ENCODE data around the gene SH3PXD2A. TPM values are rescaled to one million over a fixed set of nuclear protein-coding genes. Genes with fewer than 3 reads are reported as not detected.
"Not testable (repeated sequence)": the region's sequence is repeated elsewhere in the genome, so short reads cannot be mapped to it uniquely, and the experiment has no call there.

Gene SH3PXD2A
- total RNA-seq, 1 experiment from 2014 or later = 13.4 TPM

DNA sequence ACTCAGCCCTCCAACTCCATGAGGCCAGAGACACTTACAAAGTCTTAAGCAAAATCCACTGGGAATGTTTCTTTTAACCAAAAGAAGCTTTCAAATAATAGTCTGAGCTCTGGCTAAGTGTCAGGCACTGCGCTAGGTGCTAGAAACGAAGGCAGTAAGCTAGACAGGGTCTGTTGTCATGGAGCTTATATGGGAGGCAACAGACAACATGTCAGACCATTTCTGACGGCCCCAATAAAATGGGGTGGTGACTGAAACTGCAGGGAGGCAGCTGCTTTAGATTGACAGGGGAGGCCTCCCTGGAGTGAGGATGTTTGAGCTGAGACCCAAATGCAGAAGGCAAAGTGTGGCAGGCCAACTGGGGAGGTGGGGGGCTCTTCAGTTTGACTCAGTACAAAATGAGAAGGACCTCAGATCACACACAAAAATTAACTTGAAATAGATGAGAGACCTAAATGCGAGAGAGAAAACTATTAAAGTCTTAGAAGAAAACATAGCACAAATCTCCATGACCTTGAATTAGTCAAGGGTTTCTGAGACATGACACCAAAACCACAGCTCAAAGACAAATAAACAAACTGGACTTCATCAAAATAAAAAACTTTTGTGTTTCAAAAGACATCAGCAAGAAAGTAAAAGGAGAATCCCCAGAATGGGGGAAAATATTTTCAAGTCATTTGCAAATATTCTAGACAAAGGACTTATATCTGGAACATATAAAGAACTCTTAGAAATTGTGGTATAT, 40.6 kb downstream of the SH3PXD2A start:
- H3K4me1 ChIP-seq (replicated peaks) = peaks cover 16% of the 10 kb centered on the region
- peaks cover 9% of the 10 kb centered on the region; the same call in 1 of the 2 replicates for H3K27me3 ChIP-seq (replicated peaks)
- no peaks in the 10 kb centered on the region for H3K9me3 ChIP-seq (replicated peaks)
- H3K36me3 ChIP-seq = no peaks in the 10 kb centered on the region
- no peak overlapping the region for H3K4me3 ChIP-seq
- no peak overlapping the region for H3K27ac ChIP-seq
- peak in 1 of 2 experiments; percentile 43 for DNase-seq (ENCODE audit: low read depth in 1 of 2, low spot score in 2 of 2)

DNA sequence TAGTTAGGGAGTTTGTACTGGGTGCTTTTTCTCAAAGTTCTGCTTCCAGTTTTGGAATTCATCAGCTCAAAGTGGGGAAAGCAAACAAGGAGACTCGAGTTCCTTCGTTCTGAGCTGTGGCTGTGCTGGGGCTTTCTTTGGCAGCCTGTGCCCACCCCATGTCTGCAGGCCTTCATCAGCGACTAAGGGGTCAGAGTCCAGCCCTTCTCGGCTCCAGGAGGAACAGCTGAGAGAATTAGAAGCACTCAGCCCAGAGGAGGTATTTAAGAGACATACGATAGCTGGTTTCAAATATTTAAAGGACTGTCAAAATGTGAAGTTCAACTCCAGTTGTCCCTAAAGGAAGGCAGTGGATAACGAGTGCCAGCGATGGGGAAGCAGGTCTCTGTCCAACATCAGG, 41.3 kb downstream of the SH3PXD2A start:
- no peaks in the 10 kb centered on the region for H3K36me3 ChIP-seq
- no peak overlapping the region for H3K27ac ChIP-seq
- H3K4me3 ChIP-seq = no peak overlapping the region
- peaks cover 16% of the 10 kb centered on the region for H3K4me1 ChIP-seq (replicated peaks)
- H3K9me3 ChIP-seq (replicated peaks) = no peaks in the 10 kb centered on the region
- no peak for DNase-seq (ENCODE audit: low read depth in 1 of 2, low spot score in 2 of 2)
- H3K27me3 ChIP-seq (replicated peaks) = peaks cover 9% of the 10 kb centered on the region; the same call in 1 of the 2 replicates

DNA sequence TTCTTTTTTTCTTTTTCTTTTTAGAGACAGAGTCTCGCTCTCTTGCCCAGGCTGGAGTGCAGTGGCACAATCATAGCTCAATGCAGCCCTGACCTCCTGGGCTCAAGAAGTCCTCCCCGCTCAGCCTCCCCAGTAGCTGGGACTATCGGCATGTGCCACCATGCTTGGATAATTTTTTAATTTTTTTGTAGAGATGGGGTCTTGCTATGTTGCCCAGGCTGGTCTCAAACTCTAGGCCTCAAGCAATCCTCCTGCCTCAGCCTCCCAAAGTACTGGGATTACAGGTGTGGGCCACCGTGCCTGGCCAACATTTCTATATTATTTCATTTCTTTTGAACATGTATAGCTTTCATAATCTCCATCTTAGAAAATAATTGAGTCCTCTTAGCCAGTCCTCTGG, 42.1 kb downstream of the SH3PXD2A start:
- not testable (repeated sequence) for H3K27me3 ChIP-seq (replicated peaks); H3K36me3 ChIP-seq; H3K4me3 ChIP-seq; DNase-seq (ENCODE audit: low read depth in 1 of 2, low spot score in 2 of 2); H3K9me3 ChIP-seq (replicated peaks); H3K27ac ChIP-seq
- H3K4me1 ChIP-seq (replicated peaks) = peaks cover 16% of the 10 kb centered on the region

DNA sequence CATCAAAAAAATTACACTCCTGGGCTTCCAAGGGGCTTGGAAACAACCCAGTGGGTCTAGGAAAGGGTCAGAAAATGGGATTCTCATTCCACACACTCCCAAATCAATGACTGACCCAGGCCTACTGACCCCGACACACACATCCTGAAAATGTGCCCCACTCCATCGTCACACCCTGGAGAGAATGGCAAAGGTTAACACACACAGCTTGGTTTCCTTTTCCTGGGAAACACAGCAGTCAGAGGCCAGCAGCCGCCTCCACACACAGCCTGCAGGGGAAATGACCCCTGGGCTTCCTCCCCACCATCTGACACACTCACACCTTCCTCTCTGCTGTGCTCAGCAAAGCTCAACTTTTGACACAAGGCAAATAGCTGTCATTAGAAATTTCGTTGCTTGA, 42.9 kb downstream of the SH3PXD2A start:
- H3K36me3 ChIP-seq = no peaks in the 10 kb centered on the region
- H3K27ac ChIP-seq = no peak overlapping the region
- peaks cover 16% of the 10 kb centered on the region for H3K4me1 ChIP-seq (replicated peaks)
- H3K27me3 ChIP-seq (replicated peaks) = peaks cover 7% of the 10 kb centered on the region; the same call in 1 of the 2 replicates
- H3K9me3 ChIP-seq (replicated peaks) = no peaks in the 10 kb centered on the region
- no peak overlapping the region for H3K4me3 ChIP-seq
- no peak for DNase-seq (ENCODE audit: low read depth in 1 of 2, low spot score in 2 of 2)

DNA sequence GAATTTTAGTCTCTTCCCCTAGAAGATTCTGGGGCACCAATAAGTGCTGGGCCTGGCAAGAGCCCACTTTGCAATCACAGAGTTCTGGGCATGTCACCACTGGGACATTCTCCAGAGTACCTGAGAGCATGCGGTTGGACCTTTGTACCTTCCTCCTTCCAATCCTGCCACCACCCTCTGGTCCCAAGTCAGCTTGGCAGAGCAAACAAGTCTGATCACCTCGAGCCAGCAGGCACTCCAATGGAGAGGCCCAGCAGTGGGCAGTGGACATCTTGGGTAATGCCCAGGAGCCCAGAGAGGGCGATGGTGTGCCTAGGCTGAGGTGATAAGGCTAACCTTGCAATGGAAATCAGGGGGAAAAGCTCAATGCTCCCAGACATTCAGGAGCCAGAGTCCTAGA, 43.4 kb downstream of the SH3PXD2A start:
- Histone ChIP-seq H3K9me3 (replicated peaks) (no peaks in the 10 kb centered on the region), H3K27me3 (replicated peaks) (peaks cover 7% of the 10 kb centered on the region; the same call in 1 of the 2 replicates), H3K27ac (no peak overlapping the region), H3K36me3 (no peaks in the 10 kb centered on the region), H3K4me1 (replicated peaks) (peaks cover 16% of the 10 kb centered on the region), H3K4me3 (no peak overlapping the region)
- DNase-seq (ENCODE audit: low read depth in 1 of 2, low spot score in 2 of 2) = no peak

DNA sequence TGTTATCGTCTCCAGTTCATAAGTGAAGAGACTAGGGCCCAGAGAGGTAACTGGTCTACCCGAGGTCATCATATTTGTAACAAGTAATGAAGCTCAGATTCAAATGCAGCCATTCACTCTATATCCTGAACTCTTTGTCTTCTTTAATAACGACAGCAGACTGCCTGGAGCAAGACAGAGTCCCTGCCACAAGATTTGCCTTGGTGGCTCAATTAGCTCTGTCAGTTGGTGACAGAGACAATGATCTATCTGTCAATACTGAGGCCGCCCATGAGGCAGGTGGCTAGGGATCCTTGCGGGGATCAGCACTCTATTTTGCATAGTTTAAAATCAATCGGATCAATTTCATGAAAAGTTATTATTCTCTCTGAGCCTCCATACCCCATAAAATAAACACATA, 43.9 kb downstream of the SH3PXD2A start:
- Histone ChIP-seq H3K27ac (no peak overlapping the region), H3K9me3 (replicated peaks) (no peaks in the 10 kb centered on the region), H3K36me3 (no peaks in the 10 kb centered on the region), H3K4me1 (replicated peaks) (peaks cover 15% of the 10 kb centered on the region), H3K4me3 (no peak overlapping the region), H3K27me3 (replicated peaks) (peaks cover 7% of the 10 kb centered on the region; the same call in 1 of the 2 replicates)
- DNase-seq (ENCODE audit: low read depth in 1 of 2, low spot score in 2 of 2) = no peak

DNA sequence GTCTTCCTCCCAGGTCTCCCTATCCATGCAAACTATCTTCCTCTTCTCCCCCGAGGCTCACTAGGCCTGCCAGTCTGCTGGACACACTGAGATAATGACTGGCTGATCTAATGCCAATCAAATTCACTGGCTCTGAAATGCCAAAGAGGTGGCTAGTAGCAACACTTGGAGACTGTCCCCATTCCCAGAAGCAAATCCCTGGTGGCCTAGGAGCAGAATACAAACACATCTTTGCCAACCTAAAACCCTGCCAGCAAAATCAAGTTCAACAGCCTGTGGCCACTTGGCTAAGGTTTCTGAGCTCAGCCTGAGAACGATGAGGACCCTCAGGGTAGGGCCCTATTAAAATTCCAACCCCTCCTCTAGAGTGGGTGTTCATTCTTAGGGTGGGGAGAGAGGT, 46.6 kb downstream of the SH3PXD2A start:
- H3K27ac ChIP-seq = no peak overlapping the region
- H3K9me3 ChIP-seq (replicated peaks) = no peaks in the 10 kb centered on the region
- no peak for DNase-seq (ENCODE audit: low read depth in 1 of 2, low spot score in 2 of 2)
- no peak overlapping the region for H3K4me3 ChIP-seq
- H3K27me3 ChIP-seq (replicated peaks) = peaks cover 7% of the 10 kb centered on the region; the same call in 1 of the 2 replicates
- H3K36me3 ChIP-seq = no peaks in the 10 kb centered on the region
- no peaks in the 10 kb centered on the region for H3K4me1 ChIP-seq (replicated peaks)

DNA sequence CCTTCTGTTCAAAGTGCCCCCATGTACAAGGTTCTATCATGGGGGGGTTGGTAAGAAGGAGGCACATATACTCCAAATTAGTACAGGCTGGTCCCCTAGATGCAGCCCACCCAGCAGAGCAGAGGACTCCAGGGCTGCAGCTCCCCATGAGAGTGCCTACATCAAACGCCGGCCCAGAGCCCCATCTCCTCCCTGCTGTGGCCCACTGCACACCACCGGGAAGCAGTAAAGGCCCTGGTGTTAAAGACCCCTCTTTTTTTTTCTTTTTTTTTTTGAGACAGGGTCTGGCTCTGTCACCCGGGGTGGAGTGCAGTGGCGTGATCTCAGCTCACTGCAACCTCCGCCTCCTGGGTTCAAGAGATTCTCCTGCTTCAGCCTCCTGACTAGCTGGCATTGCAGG, 47.4 kb downstream of the SH3PXD2A start:
- Histone ChIP-seq H3K27ac (no peak overlapping the region), H3K27me3 (replicated peaks) (peaks cover 7% of the 10 kb centered on the region; the same call in 1 of the 2 replicates), H3K36me3 (no peaks in the 10 kb centered on the region), H3K9me3 (replicated peaks) (no peaks in the 10 kb centered on the region), H3K4me1 (replicated peaks) (no peaks in the 10 kb centered on the region), H3K4me3 (no peak overlapping the region)
- no peak for DNase-seq (ENCODE audit: low read depth in 1 of 2, low spot score in 2 of 2)

DNA sequence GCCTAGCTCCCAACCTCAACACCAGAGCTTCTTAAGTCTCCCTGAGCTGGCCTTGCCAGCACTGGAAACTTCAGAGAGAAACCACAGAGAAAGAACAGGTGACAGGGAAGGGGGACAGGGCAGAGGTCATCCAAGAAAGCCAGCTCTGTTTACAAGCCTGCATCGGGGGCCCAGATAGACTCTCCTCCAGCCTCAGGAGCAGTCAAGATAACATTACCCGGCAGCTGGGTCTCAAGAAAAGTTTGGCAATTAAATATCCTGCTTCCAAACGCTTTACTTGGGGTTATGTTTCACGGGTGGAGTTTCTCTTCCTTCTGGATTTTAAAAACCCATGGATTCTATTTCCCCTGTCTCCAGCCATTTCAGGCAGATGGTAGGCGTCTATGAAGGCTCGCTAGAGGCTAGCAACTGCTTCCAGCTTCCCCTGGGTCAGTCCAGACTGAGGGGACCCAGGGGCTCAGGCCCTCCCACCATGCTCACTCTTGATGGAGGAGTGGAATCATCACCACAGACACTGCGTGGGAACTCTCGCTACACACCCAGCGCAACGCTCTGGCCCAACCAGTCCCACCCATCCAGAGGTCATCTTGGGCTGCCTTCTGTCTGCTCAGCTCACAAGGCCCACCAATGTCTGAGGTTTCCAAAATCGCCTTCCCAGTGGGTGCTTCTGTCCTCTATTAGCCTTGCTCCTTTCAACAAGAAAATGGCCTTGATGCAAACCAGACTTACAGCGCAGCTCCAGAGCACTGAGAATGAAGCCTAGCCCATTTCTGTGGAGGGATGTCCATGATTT, 48.8 kb downstream of the SH3PXD2A start:
- H3K4me1 ChIP-seq (replicated peaks) = no peaks in the 10 kb centered on the region
- no peak for DNase-seq (ENCODE audit: low read depth in 1 of 2, low spot score in 2 of 2)

DNA sequence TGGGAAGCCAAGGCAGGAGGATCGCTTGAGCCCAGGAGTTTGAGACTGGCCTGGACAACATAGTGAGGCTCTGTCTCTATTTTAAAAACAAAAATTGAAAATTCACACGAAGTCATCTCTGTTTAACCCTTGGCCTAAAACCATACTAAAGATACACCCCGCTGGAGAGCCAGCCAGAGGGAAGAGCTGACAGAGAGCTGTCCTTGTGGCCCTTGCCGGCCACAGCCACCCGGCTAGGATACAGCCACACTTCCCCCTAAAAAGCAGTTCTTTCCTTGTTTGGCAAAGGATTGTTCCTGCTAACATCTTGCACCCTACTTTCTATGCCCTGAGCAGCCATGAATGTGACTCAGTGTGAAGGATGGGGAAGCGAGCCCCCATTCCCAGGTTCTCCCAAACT, 49.6 kb downstream of the SH3PXD2A start:
- H3K27ac ChIP-seq = no peak overlapping the region
- no peaks in the 10 kb centered on the region for H3K27me3 ChIP-seq (replicated peaks)
- no peak for DNase-seq (ENCODE audit: low read depth in 1 of 2, low spot score in 2 of 2)
- H3K36me3 ChIP-seq = no peaks in the 10 kb centered on the region
- peaks cover 5% of the 10 kb centered on the region for H3K4me1 ChIP-seq (replicated peaks)
- H3K4me3 ChIP-seq = no peak overlapping the region
- H3K9me3 ChIP-seq (replicated peaks) = no peaks in the 10 kb centered on the region

More for the DNA sequence above, 48.8 kb downstream of the SH3PXD2A start:
- H3K36me3 ChIP-seq = no peaks in the 10 kb centered on the region
- H3K27me3 ChIP-seq (replicated peaks) = no peaks in the 10 kb centered on the region
- no peak overlapping the region for H3K4me3 ChIP-seq
- no peaks in the 10 kb centered on the region for H3K9me3 ChIP-seq (replicated peaks)
- H3K27ac ChIP-seq = no peak overlapping the region

DNA sequence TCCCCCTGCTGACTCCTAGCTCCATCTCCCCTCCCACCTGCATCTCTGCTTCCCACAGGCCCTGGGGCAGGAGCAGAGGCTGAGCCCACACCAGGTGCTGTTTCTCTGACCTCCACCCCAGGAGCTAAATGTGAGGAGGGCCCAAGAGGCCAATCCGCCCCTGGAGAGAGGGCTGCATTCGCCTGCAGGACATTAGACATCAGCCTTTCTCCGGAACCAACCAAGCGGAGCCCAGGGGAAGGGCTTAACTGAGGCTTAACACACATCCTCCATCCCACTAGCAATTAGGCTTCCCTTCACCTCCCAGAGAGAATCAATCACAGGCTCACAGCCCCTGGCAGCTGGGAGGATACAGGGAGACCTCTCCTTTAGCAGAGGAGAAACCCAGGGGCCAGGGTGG, 50.5 kb downstream of the SH3PXD2A start:
- Histone ChIP-seq H3K36me3 (no peaks in the 10 kb centered on the region), H3K4me1 (replicated peaks) (peaks cover 14% of the 10 kb centered on the region), H3K27me3 (replicated peaks) (no peaks in the 10 kb centered on the region), H3K9me3 (replicated peaks) (no peaks in the 10 kb centered on the region), H3K4me3 (no peak overlapping the region), H3K27ac (no peak overlapping the region)
- DNase-seq (ENCODE audit: low read depth in 1 of 2, low spot score in 2 of 2) = no peak

DNA sequence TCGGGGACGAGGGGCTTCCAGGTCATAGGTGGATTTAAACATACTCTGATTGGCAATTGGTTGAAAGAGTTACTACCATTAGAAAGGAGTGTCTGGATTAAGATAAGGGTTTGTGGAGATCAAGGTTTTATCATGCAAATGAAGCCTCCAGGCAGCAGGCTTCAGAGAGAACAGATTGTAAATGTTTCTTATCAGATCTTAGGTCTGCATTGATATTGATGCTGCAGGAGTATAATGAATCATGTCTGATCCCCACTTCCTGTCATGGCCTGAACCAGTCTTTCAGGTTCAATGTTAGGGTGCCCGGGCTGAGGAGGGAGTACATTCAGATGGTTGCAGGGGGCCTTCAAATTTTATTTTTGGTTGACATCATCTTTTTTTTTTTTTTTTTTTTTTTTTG, 51.4 kb downstream of the SH3PXD2A start:
- Histone ChIP-seq H3K4me1 (replicated peaks) (peaks cover 17% of the 10 kb centered on the region), H3K36me3 (no peaks in the 10 kb centered on the region), H3K27ac (no peak overlapping the region), H3K27me3 (replicated peaks) (no peaks in the 10 kb centered on the region), H3K4me3 (no peak overlapping the region), H3K9me3 (replicated peaks) (no peaks in the 10 kb centered on the region)
- no peak for DNase-seq (ENCODE audit: low read depth in 1 of 2, low spot score in 2 of 2)

DNA sequence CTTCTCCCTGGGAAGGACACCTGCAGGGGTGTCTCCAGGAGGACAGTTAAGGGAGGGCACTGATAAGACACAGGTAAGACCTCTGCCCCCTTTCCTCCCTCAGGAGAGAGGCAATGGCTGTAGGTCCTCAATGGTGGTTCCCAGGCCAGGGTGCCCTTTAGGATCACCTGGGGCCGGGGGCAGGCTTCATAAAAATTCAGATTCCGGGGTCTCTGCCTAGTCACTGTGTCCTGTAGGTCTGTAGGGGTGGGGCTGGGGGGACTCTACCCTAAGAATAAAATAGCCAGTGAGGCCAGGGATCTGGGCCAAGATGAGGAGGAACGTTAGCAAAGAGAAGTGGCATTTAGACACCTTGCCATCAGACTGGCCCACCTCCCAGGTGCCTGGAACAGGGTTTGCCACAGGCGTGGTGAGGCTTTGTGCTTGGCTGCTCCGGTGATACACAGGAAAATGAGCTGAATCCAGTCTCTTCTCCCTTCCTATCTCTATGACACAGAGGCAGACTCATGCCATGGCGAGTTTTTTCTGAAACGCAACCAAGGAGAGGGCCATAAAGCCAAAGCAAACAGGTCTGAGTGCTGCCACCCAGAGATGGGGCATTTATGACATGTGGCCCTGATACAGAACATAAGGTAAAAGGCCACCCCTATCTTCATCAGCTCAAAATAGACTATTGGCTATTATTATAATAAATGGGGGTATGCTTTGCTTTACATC, 52.6 kb downstream of the SH3PXD2A start:
- peaks cover 17% of the 10 kb centered on the region for H3K4me1 ChIP-seq (replicated peaks)
- no peak for DNase-seq (ENCODE audit: low read depth in 1 of 2, low spot score in 2 of 2)
- no peaks in the 10 kb centered on the region for H3K36me3 ChIP-seq
- no peak overlapping the region for H3K4me3 ChIP-seq
- H3K9me3 ChIP-seq (replicated peaks) = no peaks in the 10 kb centered on the region
- no peak overlapping the region for H3K27ac ChIP-seq
- H3K27me3 ChIP-seq (replicated peaks) = no peaks in the 10 kb centered on the region

DNA sequence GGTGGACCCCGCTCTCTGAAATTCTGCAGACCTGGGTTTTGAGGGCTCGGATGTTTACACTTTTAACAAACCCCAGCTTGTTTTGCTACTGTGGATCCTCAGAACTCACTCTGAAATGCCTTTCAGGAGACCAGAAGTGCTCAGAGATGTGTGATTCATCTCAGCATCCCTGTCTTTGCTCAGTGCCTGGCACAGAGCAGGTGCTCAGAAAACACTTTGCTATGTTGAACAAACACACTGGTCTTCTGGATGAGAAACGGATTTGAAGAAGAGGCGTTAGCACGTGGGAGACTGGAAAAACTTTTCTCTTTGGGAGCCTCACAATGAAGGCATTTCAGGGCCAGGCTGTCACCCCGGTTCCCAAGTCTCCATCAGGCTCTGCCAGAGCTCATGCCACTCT, 53.3 kb downstream of the SH3PXD2A start:
- Histone ChIP-seq H3K27ac (no peak overlapping the region), H3K4me3 (no peak overlapping the region), H3K36me3 (no peaks in the 10 kb centered on the region), H3K9me3 (replicated peaks) (no peaks in the 10 kb centered on the region), H3K4me1 (replicated peaks) (peaks cover 17% of the 10 kb centered on the region), H3K27me3 (replicated peaks) (no peaks in the 10 kb centered on the region)
- DNase-seq (ENCODE audit: low read depth in 1 of 2, low spot score in 2 of 2) = no peak
